Activated CD8-positive, alpha-beta T cell treated with anti-CD3 and anti-CD28 coated beads for 36 hours (primary cell): ENCODE data around the gene FOXP2. TPM values are rescaled to one million over a fixed set of nuclear protein-coding genes. Genes with fewer than 3 reads are reported as not detected.

Experiments used
- ATAC-seq: fragments of 200-7000 bp; cut with Tn5 transposase; one replicate; pipeline ENCODE4 v1.10.0; 2021; ENCODE audit warnings: mild to moderate bottlenecking, moderate library complexity
- CTCF ChIA-PET: fragments of 350-600 bp; sonication (Branson Sonifier 250); formaldehyde crosslinking; loops from one replicate; lab custom pipeline; 2021; ENCODE audit warnings: antibody characterized with exemption; lab: Charles Lee
- POLR2A ChIA-PET: fragments of 350-600 bp; sonication (Branson Sonifier 250); formaldehyde crosslinking; loops from one replicate; lab custom pipeline; 2021; ENCODE audit warnings: antibody characterized with exemption; lab: Charles Lee
- DNase-seq: peaks from one replicate; pipeline ENCODE4 v3.0.0-alpha.2; 2020
- H3K27ac Mint-ChIP-seq: one replicate; pipeline ENCODE4 v1.8.0; 2021; ENCODE audit warnings: mild to moderate bottlenecking, mixed read lengths
- H3K27me3 Mint-ChIP-seq: one replicate; pipeline ENCODE4 v1.8.0; 2021; ENCODE audit warnings: mixed read lengths
- H3K36me3 Mint-ChIP-seq: one replicate; pipeline ENCODE4 v1.8.0; 2021; ENCODE audit warnings: low read depth, mixed read lengths
- H3K4me1 Mint-ChIP-seq: one replicate; pipeline ENCODE4 v1.8.0; 2021; ENCODE audit warnings: low read depth, mixed read lengths
- H3K4me3 Mint-ChIP-seq: one replicate; pipeline ENCODE4 v1.8.0; 2021; ENCODE audit warnings: mild to moderate bottlenecking, moderate library complexity, mixed read lengths
- H3K9me3 Mint-ChIP-seq: one replicate; pipeline ENCODE4 v1.8.0; 2021; ENCODE audit warnings: mixed read lengths
- CTCF ChIP-seq: fragments of 200-600 bp; IDR thresholded peaks from one replicate; pipeline ENCODE4 v1.8.0; 2022; ENCODE audit warnings: antibody characterized with exemption, mild to moderate bottlenecking
- intact Hi-C: fragments of 100-400 bp; cut with micrococcal nuclease; formaldehyde crosslinking; loops from one replicate; pipeline ENCODE4 v1.10.0; 2022
- total RNA-seq, 2 experiments: library from RNA; stranded (reverse); gene quantifications; one replicate each; pipeline ENCODE4 v1.2.3, GENCODE V29; 2021

Gene FOXP2
- total RNA-seq, 2 experiments from 2014 or later = not detected

DNA sequence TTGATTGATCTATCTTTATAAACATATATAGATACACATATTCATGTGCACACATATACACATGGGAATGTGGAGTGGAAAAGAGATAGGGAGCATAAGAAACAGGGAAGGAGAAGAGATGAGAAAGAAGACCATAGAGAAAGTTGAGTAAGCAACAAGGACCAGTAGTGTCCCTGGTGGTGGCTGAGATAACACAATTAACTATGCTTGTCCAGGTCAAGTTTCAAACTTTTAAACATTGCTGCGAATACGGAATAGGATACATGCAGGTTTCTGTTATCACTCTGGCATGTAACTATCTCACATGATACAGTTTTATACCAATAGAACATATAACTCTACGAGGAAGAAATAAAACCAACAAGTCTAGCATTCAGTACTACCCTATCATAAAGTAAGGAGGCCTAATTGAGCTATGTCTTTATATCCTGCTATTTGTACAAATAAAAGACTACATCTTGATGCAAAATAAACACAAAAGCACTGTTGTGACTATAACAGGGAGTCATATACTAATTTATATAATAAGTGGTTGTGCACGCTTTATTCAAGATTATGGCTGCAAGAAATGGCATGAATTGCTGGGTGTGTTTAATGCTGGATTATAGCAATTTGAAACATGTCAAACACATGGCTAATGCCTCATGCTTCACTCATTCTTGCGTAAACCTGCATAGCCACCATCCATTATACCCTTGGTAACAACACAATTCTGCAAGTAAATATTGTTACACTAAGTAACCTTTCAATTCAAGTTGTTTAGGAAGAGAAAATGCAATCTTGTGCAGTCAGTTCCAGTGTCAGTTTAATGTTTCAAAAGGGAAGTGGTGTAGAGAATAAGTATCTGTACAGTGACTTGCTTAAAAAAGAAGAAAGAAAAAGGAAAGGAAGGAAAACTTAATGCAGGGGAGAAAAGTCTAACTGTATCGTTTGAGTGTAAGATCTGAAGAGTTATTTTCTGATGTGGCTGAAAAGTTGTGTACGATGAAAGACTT, 8.2 kb downstream of the FOXP2 start:
- intact Hi-C loops = no loop called here
- Mint-ChIP-seq H3K27ac (no peak overlapping the region), H3K27me3 (no peaks in the 10 kb centered on the region), H3K36me3 (no peaks in the 10 kb centered on the region), H3K9me3 (no peaks in the 10 kb centered on the region), H3K4me3 (no peak overlapping the region), H3K4me1 (no peaks in the 10 kb centered on the region)
- ATAC-seq (no peak), DNase-seq (no peak)
- TF ChIP-seq CTCF = no peak
- ChIA-PET POLR2A (no interaction called here), CTCF (no interaction called here)

DNA sequence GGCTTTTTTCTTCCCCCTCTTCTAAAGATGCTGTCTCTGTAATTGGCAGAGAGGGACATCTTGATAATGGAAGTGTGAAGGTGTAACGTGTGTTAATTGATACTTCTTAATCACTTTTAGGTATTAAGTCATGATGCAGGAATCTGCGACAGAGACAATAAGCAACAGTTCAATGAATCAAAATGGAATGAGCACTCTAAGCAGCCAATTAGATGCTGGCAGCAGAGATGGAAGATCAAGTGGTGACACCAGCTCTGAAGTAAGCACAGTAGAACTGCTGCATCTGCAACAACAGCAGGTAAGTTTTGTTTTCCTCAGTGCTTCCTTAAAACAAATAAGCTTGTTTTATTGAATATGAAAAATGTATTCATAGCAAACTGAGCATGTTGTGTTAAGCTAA, 11.8 kb downstream of the FOXP2 start:
- no peaks in the 10 kb centered on the region for H3K9me3 Mint-ChIP-seq
- H3K27me3 Mint-ChIP-seq = no peaks in the 10 kb centered on the region
- DNase-seq (no peak), ATAC-seq (no peak)
- no peaks in the 10 kb centered on the region for H3K4me1 Mint-ChIP-seq
- H3K4me3 Mint-ChIP-seq = no peak overlapping the region
- no peak overlapping the region for H3K27ac Mint-ChIP-seq
- TF ChIP-seq CTCF = no peak
- H3K36me3 Mint-ChIP-seq = no peaks in the 10 kb centered on the region
- ChIA-PET CTCF (no interaction called here), POLR2A (no interaction called here)
- intact Hi-C loops = no loop called here

DNA sequence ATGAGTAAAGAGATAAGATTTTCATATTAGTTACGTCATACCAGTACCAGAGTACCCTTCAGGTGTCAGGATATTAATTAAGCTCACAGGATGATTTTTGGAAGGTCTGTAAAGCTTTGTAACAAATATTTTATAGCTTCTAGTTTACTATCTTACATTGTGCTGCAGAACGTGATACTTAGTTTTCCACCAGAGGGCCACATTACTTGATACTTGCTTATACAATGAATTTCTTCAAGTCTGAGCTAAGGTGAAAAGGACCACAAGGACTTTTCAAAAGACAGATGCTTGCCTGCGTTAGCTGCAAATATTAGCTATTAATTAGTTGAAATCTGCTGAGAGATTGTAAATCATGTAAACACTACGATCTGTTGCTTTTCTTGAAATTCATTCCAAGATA, 12.2 kb downstream of the FOXP2 start:
- Mint-ChIP-seq H3K36me3 (no peaks in the 10 kb centered on the region), H3K9me3 (no peaks in the 10 kb centered on the region), H3K4me3 (no peak overlapping the region), H3K4me1 (no peaks in the 10 kb centered on the region), H3K27ac (no peak overlapping the region), H3K27me3 (no peaks in the 10 kb centered on the region)
- no peak for TF ChIP-seq CTCF
- DNase-seq (no peak), ATAC-seq (no peak)
- ChIA-PET POLR2A (no interaction called here), CTCF (no interaction called here)
- intact Hi-C loops = no loop called here

DNA sequence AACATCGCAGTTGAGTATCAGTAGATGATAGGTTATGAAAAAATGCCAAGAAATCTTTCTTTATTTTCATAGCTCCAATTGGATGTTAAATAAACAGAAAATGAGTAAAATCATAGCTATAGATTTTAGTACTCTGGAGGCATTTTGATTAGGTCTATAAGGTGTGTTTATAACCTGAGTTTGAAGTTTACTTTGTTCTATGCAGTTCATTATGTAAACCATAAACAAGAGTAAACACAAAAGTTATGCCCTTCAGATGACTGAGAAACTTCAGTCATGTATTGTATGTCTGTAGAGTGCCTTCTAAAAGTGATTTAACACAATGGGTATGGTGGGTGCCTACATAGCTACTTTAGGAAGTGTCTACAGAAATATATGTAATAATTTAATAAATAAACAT, 13.6 kb downstream of the FOXP2 start:
- POLR2A ChIA-PET = no interaction called here

More for the DNA sequence above, 13.6 kb downstream of the FOXP2 start:
- TF ChIP-seq CTCF = no peak
- DNase-seq (no peak), ATAC-seq (no peak)
- H3K36me3 Mint-ChIP-seq = no peaks in the 10 kb centered on the region
- H3K4me1 Mint-ChIP-seq = no peaks in the 10 kb centered on the region
- no peak overlapping the region for H3K4me3 Mint-ChIP-seq
- no peaks in the 10 kb centered on the region for H3K9me3 Mint-ChIP-seq
- CTCF ChIA-PET = no interaction called here
- no peaks in the 10 kb centered on the region for H3K27me3 Mint-ChIP-seq
- no peak overlapping the region for H3K27ac Mint-ChIP-seq
- intact Hi-C loops = no loop called here
